Caco-2 (cell line): ENCODE data around the gene HBP1. TPM values are rescaled to one million over a fixed set of nuclear protein-coding genes. Genes with fewer than 3 reads are reported as not detected.

Source experiments
- BruUV-seq: library from RNA; stranded (reverse); fragments of 400-500 nt; replicated peaks from 2 replicates; lab custom pipeline; 2021; lab: Mats Ljungman, UMichigan
- CTCF ChIA-PET: fragments of 300-600 bp; sonication (Branson Sonifier 250); formaldehyde crosslinking; loops from one replicate; lab custom pipeline; 2022; ENCODE audit warnings: antibody characterized with exemption; lab: Charles Lee
- POLR2A ChIA-PET: fragments of 300-600 bp; sonication (Branson Sonifier 250); formaldehyde crosslinking; loops from one replicate; lab custom pipeline; 2022; ENCODE audit warnings: antibody characterized with exemption; lab: Charles Lee
- DNase-seq, 2 experiments: peaks; one replicate each; pipeline versions ENCODE4 v3.0.0 to v3.0.0-alpha.2; 2020 to 2022
- H3K27me3 ChIP-seq: replicated peaks from 2 replicates; pipeline ENCODE4 v1.6.0; 2011; ENCODE audit warnings: low read length; ENCODE audit not compliant: control insufficient read depth, insufficient read depth
- H3K36me3 ChIP-seq: 2 replicates; pipeline ENCODE4 v1.5.1; 2011; ENCODE audit warnings: low read length; ENCODE audit not compliant: control insufficient read depth, insufficient read depth
- H3K4me1 ChIP-seq: fragments of 250-450 bp; sonication (Bioruptor Pico); 2 replicates; pipeline ENCODE4 v1.5.1; 2020; ENCODE audit warnings: mild to moderate bottlenecking
- H3K4me3 ChIP-seq: 2 replicates; pipeline ENCODE4 v1.5.1; 2011; ENCODE audit warnings: low read depth, mild to moderate bottlenecking, control low read depth, low read length
- H3K9me3 ChIP-seq: fragments of 250-450 bp; sonication (Bioruptor Pico); 2 replicates; pipeline ENCODE4 v1.5.1; 2020; ENCODE audit warnings: mild to moderate bottlenecking, moderate library complexity
- H3K27ac Mint-ChIP-seq: one replicate; pipeline ENCODE4 v1.8.0; 2022; ENCODE audit warnings: mixed read lengths; ENCODE audit not compliant: unreplicated experiment
- H3K27me3 Mint-ChIP-seq: one replicate; pipeline ENCODE4 v1.8.0; 2022; ENCODE audit warnings: mixed read lengths; ENCODE audit not compliant: insufficient read depth, unreplicated experiment
- H3K36me3 Mint-ChIP-seq: one replicate; pipeline ENCODE4 v1.8.0; 2022; ENCODE audit warnings: mild to moderate bottlenecking, mixed read lengths; ENCODE audit not compliant: insufficient read depth, unreplicated experiment
- H3K4me1 Mint-ChIP-seq: one replicate; pipeline ENCODE4 v1.8.0; 2022; ENCODE audit warnings: low read depth, mixed read lengths; ENCODE audit not compliant: unreplicated experiment
- H3K4me3 Mint-ChIP-seq: one replicate; pipeline ENCODE4 v1.8.0; 2022; ENCODE audit warnings: mild to moderate bottlenecking, moderate library complexity, mixed read lengths; ENCODE audit not compliant: unreplicated experiment
- H3K9me3 Mint-ChIP-seq: one replicate; pipeline ENCODE4 v1.8.0; 2022; ENCODE audit warnings: mixed read lengths; ENCODE audit not compliant: unreplicated experiment
- intact Hi-C: fragments of 100-400 bp; cut with micrococcal nuclease; formaldehyde crosslinking; loops from one replicate; pipeline ENCODE4 v1.10.0; 2022; ENCODE audit not compliant: unreplicated experiment
- total RNA-seq: library from RNA; stranded (reverse); gene quantifications from 2 replicates; pipeline ENCODE4 v1.2.3, GENCODE V29; 2022
- TF ChIP-seq, protein P1 (sequence below), 2 experiments: fragments of 200-600 bp in 1 of 2; IDR thresholded peaks; 1 replicate in 1 of 2; 2 replicates in 1 of 2; pipeline versions ENCODE4 v1.5.1 to v1.8.0; 2011 to 2022; ENCODE audit warnings: antibody characterized with exemption in 1 of 2, control low read depth in 1 of 2, inconsistent platforms in 1 of 2, low read depth in 1 of 2, low read length in 1 of 2, mild to moderate bottlenecking in 1 of 2, moderate library complexity in 1 of 2; ENCODE audit not compliant: insufficient read depth in 1 of 2, severe bottlenecking in 1 of 2, unreplicated experiment in 1 of 2

HBP1 gene
- total RNA-seq, 1 experiment from 2014 or later = 24.2 TPM

DNA sequence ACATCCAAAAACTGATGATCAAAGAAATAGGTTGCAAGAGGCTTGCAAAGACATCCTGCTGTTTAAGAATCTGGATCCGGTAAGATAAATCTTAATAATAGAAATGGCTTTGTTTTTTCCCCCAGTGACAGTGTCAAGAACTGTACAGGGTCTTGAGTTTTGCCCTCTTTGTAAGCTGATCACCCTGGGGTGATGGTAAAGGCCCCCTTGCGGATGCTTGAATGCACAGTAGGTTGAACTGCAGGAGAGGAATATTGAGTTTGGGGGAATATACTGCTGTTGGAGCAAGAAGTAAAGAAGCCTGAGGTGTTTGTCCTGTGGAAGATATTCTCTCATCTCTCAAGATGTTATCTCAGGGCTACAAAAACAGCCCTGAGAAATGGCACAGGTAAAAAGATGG is 40.6 kb upstream of the HBP1 start:
- no peak for DNase-seq
- H3K36me3 ChIP-seq = no peaks in the 10 kb centered on the region
- no peak overlapping the region for H3K4me3 Mint-ChIP-seq
- no TSS peak for BruUV-seq
- TF ChIP-seq, protein P1, sequence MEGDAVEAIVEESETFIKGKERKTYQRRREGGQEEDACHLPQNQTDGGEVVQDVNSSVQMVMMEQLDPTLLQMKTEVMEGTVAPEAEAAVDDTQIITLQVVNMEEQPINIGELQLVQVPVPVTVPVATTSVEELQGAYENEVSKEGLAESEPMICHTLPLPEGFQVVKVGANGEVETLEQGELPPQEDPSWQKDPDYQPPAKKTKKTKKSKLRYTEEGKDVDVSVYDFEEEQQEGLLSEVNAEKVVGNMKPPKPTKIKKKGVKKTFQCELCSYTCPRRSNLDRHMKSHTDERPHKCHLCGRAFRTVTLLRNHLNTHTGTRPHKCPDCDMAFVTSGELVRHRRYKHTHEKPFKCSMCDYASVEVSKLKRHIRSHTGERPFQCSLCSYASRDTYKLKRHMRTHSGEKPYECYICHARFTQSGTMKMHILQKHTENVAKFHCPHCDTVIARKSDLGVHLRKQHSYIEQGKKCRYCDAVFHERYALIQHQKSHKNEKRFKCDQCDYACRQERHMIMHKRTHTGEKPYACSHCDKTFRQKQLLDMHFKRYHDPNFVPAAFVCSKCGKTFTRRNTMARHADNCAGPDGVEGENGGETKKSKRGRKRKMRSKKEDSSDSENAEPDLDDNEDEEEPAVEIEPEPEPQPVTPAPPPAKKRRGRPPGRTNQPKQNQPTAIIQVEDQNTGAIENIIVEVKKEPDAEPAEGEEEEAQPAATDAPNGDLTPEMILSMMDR (IDR thresholded peaks at IDR 0.05; ENCODE audit: insufficient read depth in 1 of 2, low read depth in 1 of 2, low read length in 1 of 2, severe bottlenecking in 1 of 2, unreplicated experiment in 1 of 2) = peak; percentile 17 to 34
- no peak overlapping the region for H3K4me3 ChIP-seq
- no peaks in the 10 kb centered on the region for H3K9me3 ChIP-seq
- no peak overlapping the region for H3K27ac Mint-ChIP-seq
- intact Hi-C loops = no loop called here
- ChIA-PET CTCF (interaction anchor here (2.1 kb wide), 1 partner anchor 181 kb away, joined by 8 read pairs; no protein-coding TSS in a partner anchor), POLR2A (no interaction called here)
- H3K4me1 ChIP-seq = no peaks in the 10 kb centered on the region
- H3K27me3 Mint-ChIP-seq = peaks cover 19% of the 10 kb centered on the region
- H3K27me3 ChIP-seq = no peaks in the 10 kb centered on the region
- no peaks in the 10 kb centered on the region for H3K9me3 Mint-ChIP-seq
- H3K4me1 Mint-ChIP-seq = no peaks in the 10 kb centered on the region
- H3K36me3 Mint-ChIP-seq = no peaks in the 10 kb centered on the region

DNA sequence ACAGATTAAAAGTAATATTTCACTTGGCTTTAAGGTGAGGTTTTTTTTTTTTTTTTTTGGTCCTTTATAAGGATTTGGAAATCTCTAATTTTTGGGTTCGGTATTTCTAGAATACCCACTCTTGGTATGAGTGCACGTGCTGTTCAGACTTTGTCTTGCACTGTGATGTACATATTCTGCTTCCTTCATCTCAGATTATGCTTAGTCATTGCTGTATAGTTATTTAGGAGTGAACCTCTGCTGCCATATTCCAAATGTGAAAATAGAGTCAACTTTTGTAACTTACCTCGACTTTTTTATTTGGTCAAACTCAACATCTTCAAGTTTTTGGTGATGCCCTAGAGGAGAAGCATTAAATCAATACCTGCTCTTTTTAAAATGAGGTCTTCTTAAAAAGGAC is 40.1 kb upstream of the HBP1 start:
- no peaks in the 10 kb centered on the region for H3K27me3 ChIP-seq
- Mint-ChIP-seq H3K27ac (no peak overlapping the region), H3K36me3 (no peaks in the 10 kb centered on the region), H3K4me3 (no peak overlapping the region), H3K4me1 (no peaks in the 10 kb centered on the region), H3K27me3 (peaks cover 18% of the 10 kb centered on the region), H3K9me3 (no peaks in the 10 kb centered on the region)
- no peaks in the 10 kb centered on the region for H3K4me1 ChIP-seq
- ChIA-PET POLR2A (no interaction called here), CTCF (interaction anchor here (2.1 kb wide), 1 partner anchor 182 kb away, joined by 8 read pairs; no protein-coding TSS in a partner anchor)
- no peak overlapping the region for H3K4me3 ChIP-seq
- no peak for DNase-seq
- H3K36me3 ChIP-seq = no peaks in the 10 kb centered on the region
- intact Hi-C loops = no loop called here
- TF ChIP-seq, protein P1 (IDR thresholded peaks at IDR 0.05; ENCODE audit: insufficient read depth in 1 of 2, low read depth in 1 of 2, low read length in 1 of 2, severe bottlenecking in 1 of 2, unreplicated experiment in 1 of 2) = no peak
- BruUV-seq = no TSS peak
- H3K9me3 ChIP-seq = no peaks in the 10 kb centered on the region

DNA sequence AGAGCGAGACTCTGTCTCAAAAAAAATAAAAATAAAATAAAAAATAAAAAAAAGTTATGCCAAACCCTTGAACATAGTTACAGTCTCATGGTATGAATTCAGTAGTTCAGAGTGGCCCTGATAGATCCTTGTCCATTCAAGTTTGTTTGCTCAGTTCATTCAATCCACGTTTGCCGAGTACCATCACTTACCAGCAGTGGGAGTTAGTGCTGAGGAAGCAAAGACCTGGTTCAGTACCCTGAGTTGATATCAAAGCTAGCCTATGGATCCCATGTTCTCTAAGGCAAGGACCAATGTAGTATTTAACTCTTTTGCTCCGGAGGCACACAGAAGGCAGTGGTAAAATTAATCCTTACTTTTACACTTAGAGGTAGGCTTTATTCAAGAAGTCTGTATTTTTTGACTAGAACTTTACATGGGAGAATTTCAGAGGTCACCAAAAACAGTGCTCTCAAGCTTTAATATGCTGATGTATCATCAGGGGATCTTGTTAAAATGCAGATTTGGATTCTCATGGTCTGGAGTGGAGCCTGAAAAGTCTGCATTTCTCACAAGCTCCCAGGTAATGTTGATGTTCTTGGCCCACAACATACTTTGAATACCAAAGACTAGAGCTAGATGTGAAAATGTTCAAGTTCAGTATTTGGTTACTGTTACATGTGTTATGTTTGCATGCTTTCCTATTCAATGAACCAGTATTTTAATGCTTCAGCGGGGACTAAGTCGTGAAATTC is 38.1 kb upstream of the HBP1 start:
- Mint-ChIP-seq H3K36me3 (no peaks in the 10 kb centered on the region), H3K4me3 (no peak overlapping the region), H3K9me3 (no peaks in the 10 kb centered on the region), H3K27ac (no peak overlapping the region), H3K27me3 (peaks cover 14% of the 10 kb centered on the region), H3K4me1 (no peaks in the 10 kb centered on the region)
- no peaks in the 10 kb centered on the region for H3K36me3 ChIP-seq
- TF ChIP-seq, protein P1 (IDR thresholded peaks at IDR 0.05; ENCODE audit: insufficient read depth in 1 of 2, low read depth in 1 of 2, low read length in 1 of 2, severe bottlenecking in 1 of 2, unreplicated experiment in 1 of 2) = peak in 1 of 2 experiments; percentile 39
- BruUV-seq = no TSS peak
- peak in 1 of 2 experiments; percentile 23 for DNase-seq
- H3K4me3 ChIP-seq = no peak overlapping the region
- no peaks in the 10 kb centered on the region for H3K27me3 ChIP-seq
- POLR2A ChIA-PET = no interaction called here
- CTCF ChIA-PET = interaction anchor here (0.6 kb wide), 1 partner anchor 8 kb away, joined by 3 read pairs; no protein-coding TSS in a partner anchor
- no peaks in the 10 kb centered on the region for H3K4me1 ChIP-seq
- intact Hi-C loops = no loop called here
- no peaks in the 10 kb centered on the region for H3K9me3 ChIP-seq
